ENCODE data around the gene PPP1R3C. TPM values are rescaled to one million over a fixed set of nuclear protein-coding genes. Genes with fewer than 3 reads are reported as not detected.

PPP1R3C gene
- 10 to 100 TPM in 3 of 4 donors, 1 to 10 TPM in 1; 6.6 to 90.7 (median 65.5) TPM for total RNA-seq

GRCh38 chr10:91632671-91633550 is at the start of gene PPP1R3C:
Gene PPP1R3C (minus strand): TSS chr10:91633071. CDS start chr10:91632969, 102 bp downstream.
- in situ Hi-C loops (cut with MboI; ENCODE audit: low sequenced_read_pairs in 4 of 4), result loop anchor here in 3 of 4 donors (10.0 to 25.0 kb wide), 3 partner anchors 78 to 246 kb away; no protein-coding TSS in a partner anchor

GRCh38 chr10:91681361-91682276 is 48.7 kb upstream of the PPP1R3C start:
- Histone ChIP-seq H3K27ac (no peak overlapping the region), H3K9me3 (no peaks in the 10 kb centered on the region), H3K4me3 (no peak overlapping the region), H3K27me3 (no peaks in the 10 kb centered on the region), H3K36me3 (no peaks in the 10 kb centered on the region), H3K4me1 (no peaks in the 10 kb centered on the region)
- ATAC-seq, result no peak
- DNase-seq, result no peak
- in situ Hi-C loops (cut with MboI; ENCODE audit: low sequenced_read_pairs in 4 of 4), result no loop called here
- TF ChIP-seq POLR2A (IDR thresholded peaks at IDR 0.05) (no peak), CTCF (IDR thresholded peaks at IDR 0.05 in 4 of 5, conservative IDR thresholded peaks at IDR 0.05 in 1 of 5) (no peak)
- intact Hi-C loops (cut with DNase I; ENCODE audit: low total_unique reads), result no loop called here

More at GRCh38 chr10:91632671-91633550, at the start of gene PPP1R3C:
- intact Hi-C loops (cut with DNase I; ENCODE audit: low total_unique reads), result loop anchor here (1.0 to 5.0 kb wide), 6 partner anchors 51 to 1986 kb away; partner anchors contain the start of genes ANKRD1, PANK1 and TNKS2
- peaks cover 31 to 35% of the 10 kb centered on the region in 2 donors for H3K4me1 ChIP-seq
- H3K27ac ChIP-seq, result peak within 1 kb of the TSS; percentile 86 to 94 (median 91)
- peak in 3 of 5 experiments; percentile 11 to 32 (median 21) for TF ChIP-seq CTCF (IDR thresholded peaks at IDR 0.05 in 4 of 5, conservative IDR thresholded peaks at IDR 0.05 in 1 of 5)
- peak; percentile 98 to 99 for TF ChIP-seq POLR2A (IDR thresholded peaks at IDR 0.05)
- no peaks in the 10 kb centered on the region for H3K36me3 ChIP-seq
- no peaks in the 10 kb centered on the region for H3K27me3 ChIP-seq
- ATAC-seq, result peak; percentile 67 to 71
- H3K9me3 ChIP-seq, result no peaks in the 10 kb centered on the region
- peak within 1 kb of the TSS; percentile 65 to 77 (median 69) for H3K4me3 ChIP-seq
- peak; percentile 94 to 97 for DNase-seq

- Histone ChIP-seq H3K4me3 (no peak overlapping the region), H3K27ac (no peak overlapping the region), H3K4me1 (no peaks in the 10 kb centered on the region), H3K9me3 (no peaks in the 10 kb centered on the region), H3K36me3 (no peaks in the 10 kb centered on the region), H3K27me3 (no peaks in the 10 kb centered on the region)
- intact Hi-C loops (cut with DNase I; ENCODE audit: low total_unique reads), result no loop called here
- DNase-seq, result no peak
- TF ChIP-seq CTCF (IDR thresholded peaks at IDR 0.05 in 4 of 5, conservative IDR thresholded peaks at IDR 0.05 in 1 of 5) (no peak), POLR2A (IDR thresholded peaks at IDR 0.05) (no peak)
- in situ Hi-C loops (cut with MboI; ENCODE audit: low sequenced_read_pairs in 4 of 4), result no loop called here
- peak in 1 of 2 donors; percentile 50 for ATAC-seq
These were observed 47.6 kb upstream of the PPP1R3C start for GRCh38 chr10:91680487-91680886.

- ATAC-seq (no peak), DNase-seq (no peak)
- Histone ChIP-seq H3K27me3 (no peaks in the 10 kb centered on the region), H3K36me3 (no peaks in the 10 kb centered on the region), H3K4me1 (no peaks in the 10 kb centered on the region), H3K9me3 (no peaks in the 10 kb centered on the region), H3K4me3 (no peak overlapping the region), H3K27ac (no peak overlapping the region)
- TF ChIP-seq CTCF (IDR thresholded peaks at IDR 0.05 in 4 of 5, conservative IDR thresholded peaks at IDR 0.05 in 1 of 5) (no peak), POLR2A (IDR thresholded peaks at IDR 0.05) (no peak)
- in situ Hi-C loops (cut with MboI; ENCODE audit: low sequenced_read_pairs in 4 of 4), result no loop called here
- intact Hi-C loops (cut with DNase I; ENCODE audit: low total_unique reads), result no loop called here
These were observed 46.4 kb upstream of the PPP1R3C start for GRCh38 chr10:91679296-91679695.
